Calu3 (cell line): ENCODE data around the gene IGFBP5. TPM values are rescaled to one million over a fixed set of nuclear protein-coding genes. Genes with fewer than 3 reads are reported as not detected.

ENCODE experiments used
- BruUV-seq: library from RNA; stranded (reverse); fragments of 400-500 nt; replicated peaks from 2 replicates; lab custom pipeline; 2021; lab: Mats Ljungman, UMichigan
- CTCF ChIA-PET: fragments of 300-600 bp; sonication (Branson Sonifier 250); formaldehyde crosslinking; loops from one replicate; lab custom pipeline; 2022; ENCODE audit warnings: antibody characterized with exemption; lab: Charles Lee
- DNase-seq: peaks from one replicate; pipeline ENCODE4 v3.0.0; 2022
- H3K27ac Mint-ChIP-seq: one replicate; pipeline ENCODE4 v1.8.0; 2022; ENCODE audit warnings: mixed read lengths; ENCODE audit not compliant: unreplicated experiment
- H3K27me3 Mint-ChIP-seq: one replicate; pipeline ENCODE4 v1.8.0; 2022; ENCODE audit warnings: mixed read lengths; ENCODE audit not compliant: unreplicated experiment
- H3K36me3 Mint-ChIP-seq: one replicate; pipeline ENCODE4 v1.8.0; 2022; ENCODE audit warnings: mild to moderate bottlenecking, moderate library complexity, mixed read lengths; ENCODE audit not compliant: insufficient read depth, unreplicated experiment
- H3K4me1 Mint-ChIP-seq: one replicate; pipeline ENCODE4 v1.8.0; 2022; ENCODE audit warnings: mild to moderate bottlenecking, low read depth, mixed read lengths; ENCODE audit not compliant: unreplicated experiment
- H3K4me3 Mint-ChIP-seq: one replicate; pipeline ENCODE4 v1.8.0; 2022; ENCODE audit warnings: mild to moderate bottlenecking, low read depth, moderate library complexity, mixed read lengths; ENCODE audit not compliant: unreplicated experiment
- H3K9me3 Mint-ChIP-seq: one replicate; pipeline ENCODE4 v1.8.0; 2022; ENCODE audit warnings: low read depth, mixed read lengths; ENCODE audit not compliant: unreplicated experiment
- intact Hi-C: fragments of 100-400 bp; cut with micrococcal nuclease; formaldehyde crosslinking; loops from one replicate; pipeline ENCODE4 v1.10.0; 2022; ENCODE audit not compliant: unreplicated experiment
- total RNA-seq: library from RNA; stranded (reverse); gene quantifications from 2 replicates; pipeline ENCODE4 v1.2.3, GENCODE V29; 2022
- TF ChIP-seq, protein P1 (sequence below): fragments of 200-600 bp; IDR thresholded peaks from one replicate; pipeline ENCODE4 v1.8.0; 2022; ENCODE audit warnings: antibody characterized with exemption; ENCODE audit not compliant: unreplicated experiment

IGFBP5 gene
- total RNA-seq, 1 experiment from 2014 or later, result 14.8 TPM

DNA sequence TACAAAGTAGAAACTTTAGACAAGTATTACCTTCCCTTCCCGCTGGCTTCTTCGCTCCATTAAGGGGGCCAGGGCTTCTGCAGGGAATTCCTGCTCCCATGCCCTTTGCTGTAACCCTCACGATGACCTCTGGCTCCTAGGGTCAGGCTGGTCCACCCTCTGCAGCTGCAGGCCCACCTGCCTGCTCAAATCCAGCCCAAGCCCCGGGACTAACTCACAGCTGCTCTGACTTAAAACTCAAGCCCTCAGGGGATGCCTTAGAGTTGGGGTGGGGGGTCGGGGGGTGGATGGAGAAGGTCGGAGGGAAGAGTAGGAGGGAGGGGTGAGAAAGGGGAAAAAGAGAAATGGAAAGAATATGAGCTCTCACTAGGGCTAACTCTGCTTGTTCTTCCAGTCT lies 4.9 kb downstream of the IGFBP5 start:
- H3K27me3 Mint-ChIP-seq, result no peaks in the 10 kb centered on the region
- no peaks in the 10 kb centered on the region for H3K9me3 Mint-ChIP-seq
- no peak for DNase-seq
- TF ChIP-seq, protein P1, sequence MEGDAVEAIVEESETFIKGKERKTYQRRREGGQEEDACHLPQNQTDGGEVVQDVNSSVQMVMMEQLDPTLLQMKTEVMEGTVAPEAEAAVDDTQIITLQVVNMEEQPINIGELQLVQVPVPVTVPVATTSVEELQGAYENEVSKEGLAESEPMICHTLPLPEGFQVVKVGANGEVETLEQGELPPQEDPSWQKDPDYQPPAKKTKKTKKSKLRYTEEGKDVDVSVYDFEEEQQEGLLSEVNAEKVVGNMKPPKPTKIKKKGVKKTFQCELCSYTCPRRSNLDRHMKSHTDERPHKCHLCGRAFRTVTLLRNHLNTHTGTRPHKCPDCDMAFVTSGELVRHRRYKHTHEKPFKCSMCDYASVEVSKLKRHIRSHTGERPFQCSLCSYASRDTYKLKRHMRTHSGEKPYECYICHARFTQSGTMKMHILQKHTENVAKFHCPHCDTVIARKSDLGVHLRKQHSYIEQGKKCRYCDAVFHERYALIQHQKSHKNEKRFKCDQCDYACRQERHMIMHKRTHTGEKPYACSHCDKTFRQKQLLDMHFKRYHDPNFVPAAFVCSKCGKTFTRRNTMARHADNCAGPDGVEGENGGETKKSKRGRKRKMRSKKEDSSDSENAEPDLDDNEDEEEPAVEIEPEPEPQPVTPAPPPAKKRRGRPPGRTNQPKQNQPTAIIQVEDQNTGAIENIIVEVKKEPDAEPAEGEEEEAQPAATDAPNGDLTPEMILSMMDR, result no peak
- H3K4me1 Mint-ChIP-seq, result peaks cover 30% of the 10 kb centered on the region
- H3K4me3 Mint-ChIP-seq, result no peak overlapping the region
- no peak overlapping the region for H3K27ac Mint-ChIP-seq
- peaks cover 14% of the 10 kb centered on the region for H3K36me3 Mint-ChIP-seq
- CTCF ChIA-PET, result interaction anchor here (0.6 to 0.7 kb wide), 3 partner anchors 385 to 1009 kb away, joined by 3 to 5 read pairs (median 3); no protein-coding TSS in a partner anchor
- BruUV-seq, result no TSS peak
- intact Hi-C loops, result loop anchor here (10.0 kb wide), 2 partner anchors 294 to 414 kb away; no protein-coding TSS in a partner anchor

DNA sequence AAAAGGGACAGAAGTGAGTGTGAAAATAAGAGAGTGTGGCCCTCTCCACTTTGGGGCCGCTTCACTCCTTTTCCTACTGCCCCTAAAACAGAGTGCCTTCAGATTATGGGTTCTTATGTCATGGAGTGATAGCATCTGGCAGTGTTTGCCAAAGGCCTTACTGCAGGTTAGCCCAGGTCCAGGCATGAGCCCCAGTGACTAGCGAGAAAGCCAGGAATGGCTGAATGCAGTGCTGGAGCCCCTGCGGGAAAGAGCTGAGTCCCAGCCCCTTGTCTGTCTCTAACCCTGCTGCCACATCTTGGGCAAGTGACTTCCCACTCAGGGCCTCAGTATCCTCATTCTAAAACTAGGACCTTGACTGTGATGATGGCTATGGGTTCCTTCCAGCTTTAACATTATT lies 6.0 kb downstream of the IGFBP5 start:
- intact Hi-C loops, result no loop called here
- TSS peak; percentile 19 for BruUV-seq
- CTCF ChIA-PET, result interaction anchor here (0.6 kb wide), 1 partner anchor 47 kb away, joined by 3 read pairs; no protein-coding TSS in a partner anchor
- Mint-ChIP-seq H3K9me3 (no peaks in the 10 kb centered on the region), H3K36me3 (peaks cover 14% of the 10 kb centered on the region), H3K4me1 (peaks cover 22% of the 10 kb centered on the region), H3K27ac (no peak overlapping the region), H3K4me3 (no peak overlapping the region), H3K27me3 (no peaks in the 10 kb centered on the region)
- no peak for DNase-seq
- TF ChIP-seq, protein P1, result no peak

- no peak for DNase-seq
- Mint-ChIP-seq H3K4me3 (no peak overlapping the region), H3K27ac (no peak overlapping the region), H3K36me3 (peaks cover 14% of the 10 kb centered on the region), H3K9me3 (no peaks in the 10 kb centered on the region), H3K27me3 (no peaks in the 10 kb centered on the region), H3K4me1 (peaks cover 25% of the 10 kb centered on the region)
- no TSS peak for BruUV-seq
- CTCF ChIA-PET, result interaction anchor here (0.6 kb wide), 1 partner anchor 862 kb away, joined by 4 read pairs; no protein-coding TSS in a partner anchor
- intact Hi-C loops, result no loop called here
- TF ChIP-seq, protein P1, result no peak
These were observed 6.5 kb downstream of the IGFBP5 start for GRCh38 chr2:216688731-216689340.

DNA sequence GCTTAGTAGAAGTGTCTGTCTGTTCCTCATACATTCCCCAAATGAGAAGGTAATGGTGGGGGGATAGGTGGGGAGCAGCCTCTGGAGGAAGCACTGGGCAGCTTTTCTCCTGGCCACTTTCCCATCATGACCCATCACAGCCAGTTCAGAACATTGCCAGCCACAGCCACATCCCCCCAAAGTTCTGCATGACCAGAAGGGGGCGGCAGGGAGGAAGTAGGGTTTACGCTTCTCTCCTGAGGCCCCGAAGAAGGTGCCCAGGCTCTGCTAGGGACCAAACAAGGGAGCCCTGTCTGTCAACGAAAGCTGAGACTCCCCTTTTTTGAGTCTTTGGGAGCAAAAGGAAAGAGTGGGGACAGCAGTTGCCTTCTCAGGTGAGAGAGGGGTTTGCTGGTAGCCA lies 7.7 kb downstream of the IGFBP5 start:
- peak; percentile 35 for DNase-seq
- H3K4me3 Mint-ChIP-seq, result no peak overlapping the region
- H3K9me3 Mint-ChIP-seq, result no peaks in the 10 kb centered on the region
- CTCF ChIA-PET, result no interaction called here
- TF ChIP-seq, protein P1, result peak; percentile 38
- H3K27ac Mint-ChIP-seq, result no peak overlapping the region
- no peaks in the 10 kb centered on the region for H3K27me3 Mint-ChIP-seq
- no TSS peak for BruUV-seq
- H3K4me1 Mint-ChIP-seq, result peaks cover 28% of the 10 kb centered on the region
- intact Hi-C loops, result no loop called here
- H3K36me3 Mint-ChIP-seq, result peaks cover 9% of the 10 kb centered on the region
